Measurements from ENCODE around the gene PIGT.

DNA sequence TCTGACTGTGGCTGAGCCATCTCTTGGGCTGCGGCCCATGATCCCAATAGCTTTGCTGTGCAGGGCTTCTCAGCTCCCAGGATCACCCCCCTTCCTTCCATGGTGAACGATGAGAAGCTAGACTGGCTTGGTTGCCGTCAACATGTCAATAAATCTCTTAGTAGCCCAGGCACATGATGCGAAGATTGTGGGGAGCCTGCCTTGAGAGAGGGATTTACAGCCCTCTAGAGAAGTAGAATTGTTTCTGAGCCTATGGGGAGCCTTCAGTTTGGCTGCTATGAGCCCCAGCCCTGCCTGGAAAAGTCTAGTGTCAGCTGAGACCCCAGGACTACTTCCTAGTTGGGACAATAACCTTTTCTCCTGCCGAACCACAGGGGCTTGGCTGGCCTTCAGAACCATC is 3.3 kb upstream of the PIGT start:
- TF ChIP-seq, protein P1, sequence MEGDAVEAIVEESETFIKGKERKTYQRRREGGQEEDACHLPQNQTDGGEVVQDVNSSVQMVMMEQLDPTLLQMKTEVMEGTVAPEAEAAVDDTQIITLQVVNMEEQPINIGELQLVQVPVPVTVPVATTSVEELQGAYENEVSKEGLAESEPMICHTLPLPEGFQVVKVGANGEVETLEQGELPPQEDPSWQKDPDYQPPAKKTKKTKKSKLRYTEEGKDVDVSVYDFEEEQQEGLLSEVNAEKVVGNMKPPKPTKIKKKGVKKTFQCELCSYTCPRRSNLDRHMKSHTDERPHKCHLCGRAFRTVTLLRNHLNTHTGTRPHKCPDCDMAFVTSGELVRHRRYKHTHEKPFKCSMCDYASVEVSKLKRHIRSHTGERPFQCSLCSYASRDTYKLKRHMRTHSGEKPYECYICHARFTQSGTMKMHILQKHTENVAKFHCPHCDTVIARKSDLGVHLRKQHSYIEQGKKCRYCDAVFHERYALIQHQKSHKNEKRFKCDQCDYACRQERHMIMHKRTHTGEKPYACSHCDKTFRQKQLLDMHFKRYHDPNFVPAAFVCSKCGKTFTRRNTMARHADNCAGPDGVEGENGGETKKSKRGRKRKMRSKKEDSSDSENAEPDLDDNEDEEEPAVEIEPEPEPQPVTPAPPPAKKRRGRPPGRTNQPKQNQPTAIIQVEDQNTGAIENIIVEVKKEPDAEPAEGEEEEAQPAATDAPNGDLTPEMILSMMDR (conservative IDR thresholded peaks at IDR 0.05), result no peak
- TF ChIP-seq EZH2 (IDR thresholded peaks at IDR 0.05; ENCODE audit: low read depth), result no peak
